HG02973 (cell line): ENCODE data around the gene TMEM234.

Source experiments
- ATAC-seq: cut with Tn5 transposase; IDR thresholded peaks from one replicate; pipeline ENCODE4 v1.9.1; 2021; ENCODE audit warnings: moderate library complexity; ENCODE audit not compliant: unreplicated experiment

The TMEM234 gene

GRCh38 chr1:32180186-32181060 is 41.7 kb downstream of the TMEM234 start:
- no peak for ATAC-seq

GRCh38 chr1:32179443-32180185 is 42.5 kb downstream of the TMEM234 start, which contains the start of gene TXLNA:
TSS of gene TXLNA (plus strand) at chr1:32179675. CDS start at chr1:32180346, 671 bp downstream.
- peak; percentile 77 for ATAC-seq

GRCh38 chr1:32179193-32179442 is 43.0 kb downstream of the TMEM234 start:
- ATAC-seq, result no peak

GRCh38 chr1:32178380-32179192 is 43.6 kb downstream of the TMEM234 start:
- ATAC-seq, result no peak

GRCh38 chr1:32172621-32173245 is 49.4 kb downstream of the TMEM234 start:
- no peak for ATAC-seq

- no peak for ATAC-seq
Measured at GRCh38 chr1:32170991-32171390, 51.2 kb downstream of the TMEM234 start.
